HG03280 (cell line): ENCODE results near the gene NCKAP5.

Experiments used
- ATAC-seq: cut with Tn5 transposase; IDR thresholded peaks from one replicate; pipeline ENCODE4 v1.9.1; 2021; ENCODE audit warnings: mild to moderate bottlenecking, moderate library complexity; ENCODE audit not compliant: unreplicated experiment

NCKAP5 gene

GRCh38 chr2:133407341-133407740, 160.9 kb downstream of the NCKAP5 start:
- ATAC-seq: no peak

- no peak for ATAC-seq
Observed at GRCh38 chr2:133405252-133405651, 163.0 kb downstream of the NCKAP5 start.

- ATAC-seq: no peak
Observed at GRCh38 chr2:133400411-133400810, 167.9 kb downstream of the NCKAP5 start.

GRCh38 chr2:133393895-133394294, 174.4 kb downstream of the NCKAP5 start:
- ATAC-seq: no peak

GRCh38 chr2:133390156-133390555, 178.1 kb downstream of the NCKAP5 start:
- no peak for ATAC-seq

- no peak for ATAC-seq
Observed at GRCh38 chr2:133389569-133389968, 178.7 kb downstream of the NCKAP5 start.

- ATAC-seq: no peak
Observed at GRCh38 chr2:133382566-133382965, 185.7 kb downstream of the NCKAP5 start.

- no peak for ATAC-seq
Observed at GRCh38 chr2:133380991-133381390, 187.3 kb downstream of the NCKAP5 start.

GRCh38 chr2:133378928-133379549, 189.2 kb downstream of the NCKAP5 start:
- no peak for ATAC-seq

- ATAC-seq: no peak
Observed at GRCh38 chr2:133378386-133378785, 189.9 kb downstream of the NCKAP5 start.

- no peak for ATAC-seq
Observed at GRCh38 chr2:133377599-133377998, 190.7 kb downstream of the NCKAP5 start.

- ATAC-seq: no peak
Observed at GRCh38 chr2:133377021-133377481, 191.2 kb downstream of the NCKAP5 start.

GRCh38 chr2:133374781-133375180, 193.5 kb downstream of the NCKAP5 start:
- ATAC-seq: no peak

GRCh38 chr2:133371286-133371685, 197.0 kb downstream of the NCKAP5 start:
- ATAC-seq: no peak

GRCh38 chr2:133369901-133370658, 198.2 kb downstream of the NCKAP5 start:
- no peak for ATAC-seq

GRCh38 chr2:133365117-133365516, 203.1 kb downstream of the NCKAP5 start:
- no peak for ATAC-seq

- ATAC-seq: no peak
Observed at GRCh38 chr2:133364636-133365035, 203.6 kb downstream of the NCKAP5 start.

GRCh38 chr2:133363884-133364283, 204.4 kb downstream of the NCKAP5 start:
- no peak for ATAC-seq

- no peak for ATAC-seq
Observed at GRCh38 chr2:133362061-133362476, 206.2 kb downstream of the NCKAP5 start.

GRCh38 chr2:133360882-133361281, 207.4 kb downstream of the NCKAP5 start:
- ATAC-seq: no peak

- no peak for ATAC-seq
Observed at GRCh38 chr2:133360190-133360589, 208.1 kb downstream of the NCKAP5 start.

GRCh38 chr2:133352719-133353118, 215.5 kb downstream of the NCKAP5 start:
- ATAC-seq: no peak
